Measurements from ENCODE around the gene PRSS21.

The PRSS21 gene

DNA sequence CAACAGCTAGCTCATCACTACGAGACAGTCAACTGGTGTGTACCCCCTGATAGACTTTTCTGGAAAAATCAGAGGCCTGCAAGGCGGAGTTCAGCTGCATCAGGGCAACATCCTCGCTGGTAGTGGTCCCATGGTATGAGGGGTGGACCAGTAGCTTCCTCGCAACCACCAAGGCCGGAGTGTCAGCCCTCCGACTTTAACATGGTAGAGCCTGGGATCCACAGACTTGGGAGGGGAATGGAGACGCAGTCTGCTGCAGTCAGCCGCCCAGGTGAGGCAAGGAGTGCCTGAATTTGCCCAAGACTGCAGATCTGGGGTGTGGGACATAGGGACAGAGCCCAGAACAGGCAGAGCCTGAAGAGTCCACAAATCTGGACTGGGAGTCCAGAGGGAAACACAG, 26.5 kb downstream of the PRSS21 start:
- H3K27ac ChIP-seq, result no peak overlapping the region
- TF ChIP-seq, protein P1, sequence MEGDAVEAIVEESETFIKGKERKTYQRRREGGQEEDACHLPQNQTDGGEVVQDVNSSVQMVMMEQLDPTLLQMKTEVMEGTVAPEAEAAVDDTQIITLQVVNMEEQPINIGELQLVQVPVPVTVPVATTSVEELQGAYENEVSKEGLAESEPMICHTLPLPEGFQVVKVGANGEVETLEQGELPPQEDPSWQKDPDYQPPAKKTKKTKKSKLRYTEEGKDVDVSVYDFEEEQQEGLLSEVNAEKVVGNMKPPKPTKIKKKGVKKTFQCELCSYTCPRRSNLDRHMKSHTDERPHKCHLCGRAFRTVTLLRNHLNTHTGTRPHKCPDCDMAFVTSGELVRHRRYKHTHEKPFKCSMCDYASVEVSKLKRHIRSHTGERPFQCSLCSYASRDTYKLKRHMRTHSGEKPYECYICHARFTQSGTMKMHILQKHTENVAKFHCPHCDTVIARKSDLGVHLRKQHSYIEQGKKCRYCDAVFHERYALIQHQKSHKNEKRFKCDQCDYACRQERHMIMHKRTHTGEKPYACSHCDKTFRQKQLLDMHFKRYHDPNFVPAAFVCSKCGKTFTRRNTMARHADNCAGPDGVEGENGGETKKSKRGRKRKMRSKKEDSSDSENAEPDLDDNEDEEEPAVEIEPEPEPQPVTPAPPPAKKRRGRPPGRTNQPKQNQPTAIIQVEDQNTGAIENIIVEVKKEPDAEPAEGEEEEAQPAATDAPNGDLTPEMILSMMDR (conservative IDR thresholded peaks at IDR 0.05), result no peak

GRCh38 chr16:2845116-2845515, 28.1 kb downstream of the PRSS21 start:
- no peak overlapping the region for H3K27ac ChIP-seq
- TF ChIP-seq, protein P1 (conservative IDR thresholded peaks at IDR 0.05), result no peak

DNA sequence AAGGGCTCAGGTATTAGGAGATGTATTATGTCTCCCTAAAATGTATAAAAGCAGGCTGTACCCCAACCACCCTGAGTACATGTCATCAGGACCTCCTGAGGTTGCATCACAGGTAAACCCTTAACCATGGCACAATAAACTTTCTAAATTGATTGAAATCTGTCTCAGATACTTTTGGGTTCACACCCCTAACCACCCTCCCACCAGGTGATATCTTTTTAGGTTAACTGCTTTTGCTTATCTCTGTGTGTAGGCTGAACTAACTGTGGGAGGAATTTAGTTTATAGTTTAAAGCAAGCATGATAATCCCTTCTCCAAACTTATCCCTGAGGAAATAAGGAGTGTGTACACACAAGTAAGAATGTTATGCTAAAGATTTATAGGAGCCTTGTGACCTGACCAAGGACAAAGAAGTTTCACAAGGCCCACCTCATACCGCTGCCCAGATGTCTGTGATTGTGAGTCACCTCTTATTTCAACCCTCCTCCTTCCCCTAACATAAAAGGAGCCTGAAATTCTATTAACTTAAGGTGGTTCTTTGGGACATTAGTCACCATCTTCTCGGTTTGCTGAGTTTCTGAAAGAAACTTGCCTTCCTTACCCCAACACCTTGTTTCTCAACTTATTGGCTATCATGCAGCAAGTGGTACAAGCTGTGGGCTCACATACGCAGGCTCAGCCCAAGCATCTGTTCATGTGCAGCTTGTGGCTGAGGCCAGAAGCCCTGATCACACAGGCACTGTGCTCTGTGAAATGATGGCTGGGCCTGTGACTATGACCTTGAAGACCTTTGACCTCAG, 29.7 kb downstream of the PRSS21 start:
- TF ChIP-seq, protein P1 (conservative IDR thresholded peaks at IDR 0.05), result no peak
- no peak overlapping the region for H3K27ac ChIP-seq

DNA sequence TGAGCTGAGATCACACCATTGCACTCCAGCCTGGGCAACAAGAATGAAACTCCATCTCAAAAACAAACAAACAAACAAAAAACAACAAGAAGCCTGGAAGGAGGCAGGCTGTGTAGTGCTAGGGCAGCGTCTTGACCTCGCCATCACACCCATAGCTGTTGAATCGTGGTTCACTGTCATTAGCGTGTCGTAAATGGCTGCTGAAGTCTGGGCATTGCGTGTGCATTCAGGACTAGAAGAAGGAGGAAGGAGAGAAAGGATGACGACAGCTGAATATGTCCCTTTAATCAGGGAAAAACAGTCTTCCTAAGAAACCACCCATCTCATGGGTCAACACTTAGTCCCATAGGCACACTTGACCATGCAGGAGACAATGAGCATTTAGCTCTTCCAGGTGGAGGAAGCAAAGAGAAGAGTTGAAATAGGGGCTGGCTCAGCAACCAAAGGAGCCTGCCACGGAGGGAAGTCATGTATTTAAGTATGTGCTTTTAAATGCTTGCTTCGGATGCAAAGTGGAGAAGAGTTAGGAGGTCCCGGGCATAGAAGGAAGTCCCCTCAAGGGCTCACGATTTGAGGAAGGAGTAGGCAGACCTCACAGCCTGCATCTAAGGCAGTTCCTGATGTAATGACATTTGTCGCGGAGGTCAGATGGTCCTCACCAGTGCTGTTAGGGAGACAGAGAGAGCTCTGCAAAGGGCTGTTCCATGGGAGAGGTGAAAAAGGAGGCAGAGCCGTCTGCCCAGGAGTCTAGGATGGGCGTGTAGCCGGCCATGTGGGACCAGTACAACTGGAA, 32.1 kb downstream of the PRSS21 start:
- H3K27ac ChIP-seq, result no peak overlapping the region
- TF ChIP-seq, protein P1 (conservative IDR thresholded peaks at IDR 0.05), result no peak

DNA sequence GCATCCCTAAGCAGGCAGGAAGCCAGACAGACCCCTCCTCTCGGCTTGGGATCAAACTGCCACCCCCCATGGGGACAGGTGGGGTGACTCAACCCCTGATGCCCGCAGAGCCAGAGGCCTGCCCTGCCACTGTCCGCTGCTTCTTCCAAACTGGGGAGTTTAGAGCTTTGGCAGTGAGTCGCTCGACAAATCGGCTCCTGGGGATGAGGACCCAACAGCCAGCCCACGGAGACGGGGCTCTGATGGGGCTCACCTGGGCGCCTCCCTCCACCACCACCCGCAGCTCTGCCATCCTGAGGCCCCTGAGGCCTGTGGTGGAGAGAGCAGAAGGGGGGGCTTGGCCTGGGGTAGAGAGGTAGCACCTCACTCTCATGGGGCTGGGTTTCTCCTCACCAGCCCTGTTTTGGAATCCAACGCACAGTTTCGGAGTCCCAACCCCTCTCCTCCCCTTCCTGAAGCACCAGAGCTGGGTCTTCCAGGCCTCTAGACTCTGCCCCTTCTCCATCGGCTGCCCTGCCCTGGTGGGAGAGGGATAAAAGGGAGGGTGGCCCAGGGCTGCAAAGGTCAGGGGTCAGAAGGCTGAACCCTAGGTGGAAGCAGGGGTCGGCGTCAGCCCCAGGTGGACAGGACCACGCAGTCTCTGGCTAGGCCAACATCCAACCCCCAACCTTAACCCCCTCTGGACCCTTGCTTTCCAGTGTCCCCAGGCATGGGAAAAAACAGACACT, 35.1 kb downstream of the PRSS21 start:
- TF ChIP-seq, protein P1 (conservative IDR thresholded peaks at IDR 0.05), result no peak

GRCh38 chr16:2852731-2853507, 35.9 kb downstream of the PRSS21 start:
- TF ChIP-seq, protein P1 (conservative IDR thresholded peaks at IDR 0.05), result no peak
- no peak overlapping the region for H3K27ac ChIP-seq

More for the DNA sequence above, 35.1 kb downstream of the PRSS21 start:
- no peak overlapping the region for H3K27ac ChIP-seq

Measured in VCaP (cell line).